Activated CD8-positive, alpha-beta T cell treated with anti-CD3 and anti-CD28 coated beads for 36 hours (primary cell): Measurements from ENCODE around the gene OPCML. TPM values are rescaled to one million over a fixed set of nuclear protein-coding genes. Genes with fewer than 3 reads are reported as not detected.

Source experiments
- ATAC-seq: fragments of 200-7000 bp; cut with Tn5 transposase; one replicate; pipeline ENCODE4 v1.10.0; 2021; ENCODE audit warnings: mild to moderate bottlenecking, moderate library complexity
- CTCF ChIA-PET: fragments of 350-600 bp; sonication (Branson Sonifier 250); formaldehyde crosslinking; loops from one replicate; lab custom pipeline; 2021; ENCODE audit warnings: antibody characterized with exemption; lab: Charles Lee
- POLR2A ChIA-PET: fragments of 350-600 bp; sonication (Branson Sonifier 250); formaldehyde crosslinking; loops from one replicate; lab custom pipeline; 2021; ENCODE audit warnings: antibody characterized with exemption; lab: Charles Lee
- DNase-seq: peaks from one replicate; pipeline ENCODE4 v3.0.0-alpha.2; 2020
- H3K27ac Mint-ChIP-seq: one replicate; pipeline ENCODE4 v1.8.0; 2021; ENCODE audit warnings: mild to moderate bottlenecking, mixed read lengths
- H3K27me3 Mint-ChIP-seq: one replicate; pipeline ENCODE4 v1.8.0; 2021; ENCODE audit warnings: mixed read lengths
- H3K36me3 Mint-ChIP-seq: one replicate; pipeline ENCODE4 v1.8.0; 2021; ENCODE audit warnings: low read depth, mixed read lengths
- H3K4me1 Mint-ChIP-seq: one replicate; pipeline ENCODE4 v1.8.0; 2021; ENCODE audit warnings: low read depth, mixed read lengths
- H3K4me3 Mint-ChIP-seq: one replicate; pipeline ENCODE4 v1.8.0; 2021; ENCODE audit warnings: mild to moderate bottlenecking, moderate library complexity, mixed read lengths
- H3K9me3 Mint-ChIP-seq: one replicate; pipeline ENCODE4 v1.8.0; 2021; ENCODE audit warnings: mixed read lengths
- intact Hi-C: fragments of 100-400 bp; cut with micrococcal nuclease; formaldehyde crosslinking; loops from one replicate; pipeline ENCODE4 v1.10.0; 2022
- total RNA-seq, 2 experiments: library from RNA; stranded (reverse); gene quantifications; one replicate each; pipeline ENCODE4 v1.2.3, GENCODE V29; 2021
- TF ChIP-seq, protein P1 (sequence below): fragments of 200-600 bp; IDR thresholded peaks from one replicate; pipeline ENCODE4 v1.8.0; 2022; ENCODE audit warnings: antibody characterized with exemption, mild to moderate bottlenecking

The OPCML gene
- total RNA-seq, 2 experiments from 2014 or later = not detected

DNA sequence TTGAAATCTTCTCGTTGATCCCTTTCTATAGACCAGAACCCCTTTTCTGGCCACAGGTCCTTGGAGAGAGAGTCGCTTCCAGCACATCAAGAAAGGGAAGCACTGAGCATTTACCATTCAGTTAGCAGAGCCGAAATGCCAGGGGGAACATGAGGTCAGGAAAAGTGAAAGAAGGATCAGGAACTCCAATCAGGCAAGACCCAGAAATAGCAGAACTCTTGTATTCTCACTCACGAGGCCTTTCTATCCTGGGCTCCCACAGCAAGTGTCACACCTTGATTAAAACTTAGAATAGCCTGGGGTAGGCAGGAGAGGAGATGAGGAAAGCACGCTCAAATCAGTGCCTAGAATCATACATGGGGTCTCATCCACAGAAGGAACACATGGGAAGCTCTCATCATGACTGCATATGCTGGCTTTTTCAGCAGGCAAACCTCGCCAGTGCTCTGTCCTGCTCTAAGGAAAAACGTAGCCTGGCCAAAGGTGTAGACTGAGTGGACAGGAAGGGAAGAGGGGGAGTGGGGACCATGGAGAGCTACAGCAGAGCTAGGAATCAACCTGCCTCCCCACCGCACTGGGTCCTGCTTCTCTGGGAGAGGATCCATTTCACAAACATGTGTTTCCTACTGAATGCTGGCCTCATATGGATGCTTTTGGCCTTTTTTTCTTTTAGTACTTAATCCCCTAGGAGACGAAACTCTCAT is 40.5 kb downstream of the OPCML start:
- H3K27ac Mint-ChIP-seq = no peak overlapping the region
- ChIA-PET CTCF (no interaction called here), POLR2A (no interaction called here)
- no peaks in the 10 kb centered on the region for H3K36me3 Mint-ChIP-seq
- H3K4me1 Mint-ChIP-seq = no peaks in the 10 kb centered on the region
- H3K4me3 Mint-ChIP-seq = no peak overlapping the region
- DNase-seq (no peak), ATAC-seq (no peak)
- intact Hi-C loops = no loop called here
- H3K27me3 Mint-ChIP-seq = peaks cover 2% of the 10 kb centered on the region
- TF ChIP-seq, protein P1, sequence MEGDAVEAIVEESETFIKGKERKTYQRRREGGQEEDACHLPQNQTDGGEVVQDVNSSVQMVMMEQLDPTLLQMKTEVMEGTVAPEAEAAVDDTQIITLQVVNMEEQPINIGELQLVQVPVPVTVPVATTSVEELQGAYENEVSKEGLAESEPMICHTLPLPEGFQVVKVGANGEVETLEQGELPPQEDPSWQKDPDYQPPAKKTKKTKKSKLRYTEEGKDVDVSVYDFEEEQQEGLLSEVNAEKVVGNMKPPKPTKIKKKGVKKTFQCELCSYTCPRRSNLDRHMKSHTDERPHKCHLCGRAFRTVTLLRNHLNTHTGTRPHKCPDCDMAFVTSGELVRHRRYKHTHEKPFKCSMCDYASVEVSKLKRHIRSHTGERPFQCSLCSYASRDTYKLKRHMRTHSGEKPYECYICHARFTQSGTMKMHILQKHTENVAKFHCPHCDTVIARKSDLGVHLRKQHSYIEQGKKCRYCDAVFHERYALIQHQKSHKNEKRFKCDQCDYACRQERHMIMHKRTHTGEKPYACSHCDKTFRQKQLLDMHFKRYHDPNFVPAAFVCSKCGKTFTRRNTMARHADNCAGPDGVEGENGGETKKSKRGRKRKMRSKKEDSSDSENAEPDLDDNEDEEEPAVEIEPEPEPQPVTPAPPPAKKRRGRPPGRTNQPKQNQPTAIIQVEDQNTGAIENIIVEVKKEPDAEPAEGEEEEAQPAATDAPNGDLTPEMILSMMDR = no peak
- H3K9me3 Mint-ChIP-seq = peaks cover 5% of the 10 kb centered on the region

DNA sequence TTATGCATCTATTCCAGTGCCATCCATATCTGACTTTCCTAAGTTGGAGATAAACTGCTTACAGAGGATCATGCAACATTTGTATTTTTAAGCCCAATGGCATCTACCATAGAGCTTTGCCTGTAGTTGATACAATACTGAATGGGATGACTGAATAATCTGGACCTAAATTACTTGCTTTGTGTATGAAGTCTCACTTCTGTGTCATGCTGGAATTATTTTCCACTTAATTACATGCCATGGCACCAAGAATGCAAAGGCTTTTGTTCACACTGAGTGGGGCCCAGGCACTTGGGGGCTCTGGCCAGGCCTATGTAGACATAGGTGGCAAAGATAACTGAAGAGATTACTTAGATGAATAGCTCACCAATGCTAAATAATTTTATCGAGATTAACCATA is 51.6 kb downstream of the OPCML start:
- intact Hi-C loops = no loop called here
- H3K4me1 Mint-ChIP-seq = no peaks in the 10 kb centered on the region
- H3K4me3 Mint-ChIP-seq = no peak overlapping the region
- ATAC-seq (no peak), DNase-seq (no peak)
- no peaks in the 10 kb centered on the region for H3K36me3 Mint-ChIP-seq
- H3K27ac Mint-ChIP-seq = no peak overlapping the region
- ChIA-PET POLR2A (no interaction called here), CTCF (no interaction called here)
- H3K9me3 Mint-ChIP-seq = no peaks in the 10 kb centered on the region
- H3K27me3 Mint-ChIP-seq = peaks cover 2% of the 10 kb centered on the region
- TF ChIP-seq, protein P1 = no peak

DNA sequence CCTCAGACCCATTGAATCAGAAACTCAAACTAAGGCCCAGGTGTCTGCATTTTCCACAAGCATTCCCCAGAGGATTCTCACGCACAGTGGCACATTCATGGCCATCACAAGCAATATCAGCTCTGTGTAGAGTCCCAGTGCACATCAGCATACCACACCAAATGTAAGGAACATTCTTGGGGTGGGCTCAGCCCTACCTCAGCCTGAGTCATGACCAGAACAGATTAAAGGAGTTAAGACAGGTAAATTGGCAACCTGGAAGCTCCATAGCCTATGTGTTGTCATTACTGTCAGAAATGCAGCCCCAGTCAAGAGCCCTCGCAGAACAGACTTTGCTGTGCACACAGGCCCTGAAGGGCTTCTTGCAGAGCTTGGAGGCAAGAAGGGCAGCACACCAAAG is 53.1 kb downstream of the OPCML start:
- TF ChIP-seq, protein P1 = no peak
- POLR2A ChIA-PET = no interaction called here
- no peak overlapping the region for H3K4me3 Mint-ChIP-seq
- no peak for ATAC-seq
- H3K27me3 Mint-ChIP-seq = peaks cover 2% of the 10 kb centered on the region
- no peaks in the 10 kb centered on the region for H3K4me1 Mint-ChIP-seq
- H3K36me3 Mint-ChIP-seq = no peaks in the 10 kb centered on the region
- CTCF ChIA-PET = no interaction called here
- no peak for DNase-seq
- intact Hi-C loops = no loop called here
- H3K9me3 Mint-ChIP-seq = peaks cover 2% of the 10 kb centered on the region
- H3K27ac Mint-ChIP-seq = no peak overlapping the region

DNA sequence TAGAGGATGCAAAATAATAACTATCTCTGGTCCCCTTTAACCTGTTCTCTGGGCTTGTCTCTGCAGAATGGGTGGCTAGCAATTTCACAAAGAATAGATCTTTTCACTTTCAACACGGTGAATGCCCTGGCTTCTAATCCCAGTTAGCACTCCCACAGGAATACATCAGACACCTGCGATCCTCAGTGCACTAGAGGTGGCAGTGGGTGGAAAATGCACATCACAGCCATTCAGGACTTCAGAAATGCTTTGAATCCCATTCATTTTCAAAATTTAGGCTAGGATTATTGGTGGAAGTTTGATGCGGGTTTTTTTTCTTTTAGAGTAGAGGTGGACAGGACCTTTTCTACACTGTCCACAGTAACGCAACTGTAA is 55.1 kb downstream of the OPCML start:
- Mint-ChIP-seq H3K36me3 (no peaks in the 10 kb centered on the region), H3K27me3 (peaks cover 2% of the 10 kb centered on the region), H3K4me1 (no peaks in the 10 kb centered on the region), H3K27ac (no peak overlapping the region), H3K4me3 (no peak overlapping the region), H3K9me3 (peaks cover 3% of the 10 kb centered on the region)
- POLR2A ChIA-PET = no interaction called here
- intact Hi-C loops = no loop called here
- CTCF ChIA-PET = no interaction called here
- DNase-seq = no peak
- no peak for ATAC-seq
- TF ChIP-seq, protein P1 = no peak

DNA sequence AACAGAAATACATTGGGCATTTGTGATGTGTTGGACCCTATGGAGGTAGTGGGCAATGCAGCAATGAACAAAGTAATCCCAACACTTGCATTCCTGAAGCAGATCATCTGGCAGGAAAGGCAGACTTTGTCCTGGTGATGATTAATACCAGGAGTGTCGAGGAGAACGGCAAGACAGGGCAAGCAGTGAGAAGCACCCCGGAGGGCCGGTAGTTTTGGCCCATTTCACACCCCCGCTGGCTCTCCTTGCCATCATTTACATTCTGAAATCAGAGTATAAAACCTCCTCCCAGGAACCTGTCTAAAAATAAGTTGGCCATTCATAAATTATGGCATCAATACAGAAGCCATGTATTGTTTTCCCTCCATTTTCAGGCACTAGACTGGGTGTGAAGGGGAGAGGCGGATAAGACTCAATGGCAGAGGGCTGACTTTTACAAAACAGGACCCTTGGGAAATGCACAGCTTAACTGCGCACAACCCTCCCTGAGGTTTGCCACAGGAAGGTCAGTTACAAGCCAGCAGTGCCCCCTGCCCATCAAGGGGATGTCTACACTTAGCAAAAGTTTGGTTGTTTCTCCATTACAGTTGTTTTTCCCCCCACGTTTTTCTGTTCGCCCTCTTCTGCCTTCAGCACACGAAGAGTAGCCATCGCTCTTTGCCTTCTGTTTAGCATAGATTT is 55.6 kb downstream of the OPCML start:
- Mint-ChIP-seq H3K27me3 (peaks cover 2% of the 10 kb centered on the region), H3K4me1 (no peaks in the 10 kb centered on the region), H3K4me3 (no peak overlapping the region), H3K36me3 (no peaks in the 10 kb centered on the region), H3K27ac (no peak overlapping the region), H3K9me3 (peaks cover 3% of the 10 kb centered on the region)
- ChIA-PET CTCF (no interaction called here), POLR2A (no interaction called here)
- DNase-seq (no peak), ATAC-seq (no peak)
- TF ChIP-seq, protein P1 = no peak
- intact Hi-C loops = no loop called here
